Middle frontal gyrus (tissue), 1 donor: Measurements from ENCODE around the gene NRP1.
"Not testable (repeated sequence)": the region's sequence is repeated elsewhere in the genome, so short reads cannot be mapped to it uniquely, and the experiment has no call there.

Experiments used
- DNase-seq: peaks from one replicate; pipeline ENCODE4 v3.0.0-alpha.2; 2015; ENCODE audit warnings: low spot score; ENCODE audit errors: extremely low spot score

NRP1 gene

GRCh38 chr10:33153251-33153967 is 181.1 kb downstream of the NRP1 start:
- DNase-seq = no peak

GRCh38 chr10:33152750-33153149 is 181.7 kb downstream of the NRP1 start:
- DNase-seq = no peak

- no peak for DNase-seq
These were observed 182.3 kb downstream of the NRP1 start for GRCh38 chr10:33152146-33152545.

- no peak for DNase-seq
These were observed 183.1 kb downstream of the NRP1 start for GRCh38 chr10:33151344-33151864.

GRCh38 chr10:33150889-33151288 is 183.6 kb downstream of the NRP1 start:
- DNase-seq = no peak

GRCh38 chr10:33150146-33150545 is 184.3 kb downstream of the NRP1 start:
- DNase-seq = no peak

GRCh38 chr10:33147013-33147310 is 187.5 kb downstream of the NRP1 start:
- no peak for DNase-seq

- no peak for DNase-seq
These were observed 188.1 kb downstream of the NRP1 start for GRCh38 chr10:33146189-33147012.

- DNase-seq = no peak
These were observed 188.8 kb downstream of the NRP1 start for GRCh38 chr10:33145451-33146188.

GRCh38 chr10:33143160-33143728 is 191.2 kb downstream of the NRP1 start:
- DNase-seq = no peak

- no peak for DNase-seq
These were observed 192.2 kb downstream of the NRP1 start for GRCh38 chr10:33142295-33142694.

GRCh38 chr10:33141251-33141650 is 193.2 kb downstream of the NRP1 start:
- DNase-seq = no peak

GRCh38 chr10:33139181-33139646 is 195.3 kb downstream of the NRP1 start:
- no peak for DNase-seq

GRCh38 chr10:33138686-33139085 is 195.8 kb downstream of the NRP1 start:
- DNase-seq = not testable (repeated sequence)

GRCh38 chr10:33137356-33138005 is 197.0 kb downstream of the NRP1 start:
- DNase-seq = no peak

- no peak for DNase-seq
These were observed 197.7 kb downstream of the NRP1 start for GRCh38 chr10:33136781-33137180.

- DNase-seq = no peak
These were observed 198.2 kb downstream of the NRP1 start for GRCh38 chr10:33136271-33136670.

GRCh38 chr10:33134011-33134751 is 200.3 kb downstream of the NRP1 start:
- DNase-seq = no peak

- DNase-seq = no peak
These were observed 200.9 kb downstream of the NRP1 start for GRCh38 chr10:33133557-33133956.

- no peak for DNase-seq
These were observed 201.8 kb downstream of the NRP1 start for GRCh38 chr10:33132626-33133025.
